SW 1271 (cell line): ENCODE data around the gene VPS4A.
"Not testable (repeated sequence)": the region's sequence is repeated elsewhere in the genome, so short reads cannot be mapped to it uniquely, and the experiment has no call there.

Experiments used
- DNase-seq, 2 experiments: peaks; one replicate each; lab custom pipeline; 2025; lab: John Stamatoyannopoulos, UW

Gene VPS4A

GRCh38 chr16:69327585-69328310, 16.6 kb downstream of the VPS4A start:
- DNase-seq, result no peak

- DNase-seq, result peak in 1 of 2 experiments; percentile 55
Observed at GRCh38 chr16:69328854-69329316, 17.7 kb downstream of the VPS4A start.

GRCh38 chr16:69329369-69330285, 18.5 kb downstream of the VPS4A start:
- DNase-seq, result no peak

GRCh38 chr16:69330286-69331109, 19.3 kb downstream of the VPS4A start, which contains the start of gene PDF:
Gene PDF (minus strand): TSS chr16:69330588. CDS start chr16:69330570, 18 bp downstream.
- DNase-seq, result peak; percentile 72 to 86

GRCh38 chr16:69334696-69335095, 23.5 kb downstream of the VPS4A start:
- no peak for DNase-seq

- DNase-seq, result no peak
Observed at GRCh38 chr16:69338557-69339288, 27.6 kb downstream of the VPS4A start.

GRCh38 chr16:69339289-69340094, 28.3 kb downstream of the VPS4A start, which contains the start of the genes COG8 and NIP7:
Gene COG8 (minus strand): TSS chr16:69339564. CDS start chr16:69339552, 12 bp downstream.
Gene NIP7 (plus strand): TSS chr16:69339772. CDS start chr16:69339830, 58 bp downstream.
- DNase-seq, result peak; percentile 94 to 99

- no peak for DNase-seq
Observed at GRCh38 chr16:69340095-69340644, 29.0 kb downstream of the VPS4A start.

GRCh38 chr16:69344171-69344570, 33.0 kb downstream of the VPS4A start:
- DNase-seq, result no peak

GRCh38 chr16:69345923-69346322, 34.8 kb downstream of the VPS4A start:
- DNase-seq, result no peak

- DNase-seq, result no peak
Observed at GRCh38 chr16:69346683-69347082, 35.5 kb downstream of the VPS4A start.

GRCh38 chr16:69348222-69348621, 37.1 kb downstream of the VPS4A start:
- no peak for DNase-seq

- no peak for DNase-seq
Observed at GRCh38 chr16:69349536-69349935, 38.4 kb downstream of the VPS4A start.

- no peak for DNase-seq
Observed at GRCh38 chr16:69350536-69351133, 39.5 kb downstream of the VPS4A start.

GRCh38 chr16:69351309-69352027, 40.3 kb downstream of the VPS4A start, which contains the start of gene TMED6:
Gene TMED6 (minus strand): TSS chr16:69351786. CDS start chr16:69351753, 33 bp downstream.
- no peak for DNase-seq

- not testable (repeated sequence) for DNase-seq
Observed at GRCh38 chr16:69360070-69360469, 48.9 kb downstream of the VPS4A start.

- no peak for DNase-seq
Observed at GRCh38 chr16:69363281-69363717, 52.1 kb downstream of the VPS4A start.

- no peak for DNase-seq
Observed at GRCh38 chr16:69364088-69364487, 52.9 kb downstream of the VPS4A start.
